Loucy (cell line): ENCODE results near the gene LDLRAD4.

Experiments used
- CTCF ChIP-seq: fragments of 200-600 bp; sonication (generic); conservative IDR thresholded peaks from 2 replicates; pipeline ENCODE4 v1.5.1; 2014; ENCODE audit warnings: mild to moderate bottlenecking, antibody characterized with exemption, low read length
- EZH2phosphoT487 ChIP-seq: fragments of 200-600 bp; IDR thresholded peaks from 2 replicates; pipeline ENCODE4 v1.6.1; 2018; ENCODE audit warnings: antibody characterized with exemption, mild to moderate bottlenecking, moderate library complexity, borderline replicate concordance

DNA sequence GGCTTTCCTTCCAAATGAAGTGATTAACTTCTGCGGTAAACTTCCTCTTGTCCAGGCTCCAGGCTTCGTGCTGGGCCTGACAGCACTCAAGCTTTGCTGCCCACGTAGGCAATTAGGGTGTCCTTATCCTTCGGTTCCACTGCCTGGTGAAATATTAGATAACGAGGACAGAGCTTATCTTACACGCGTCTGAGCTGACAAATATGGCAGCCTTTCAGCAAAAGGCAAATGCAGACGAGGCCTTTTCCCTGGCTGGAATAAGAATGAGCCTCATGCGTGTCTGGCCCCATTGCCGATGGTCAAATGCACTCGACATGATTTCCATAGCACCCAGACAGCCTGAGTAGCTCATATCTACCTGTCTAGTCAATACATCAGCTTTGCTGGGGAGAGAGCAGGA, 366.3 kb downstream of the LDLRAD4 start:
- TF ChIP-seq CTCF (no peak), EZH2phosphoT487 (no peak)
